GM18870 (cell line): Measurements from ENCODE around the gene LCN6.
"Not testable (repeated sequence)": the region's sequence is repeated elsewhere in the genome, so short reads cannot be mapped to it uniquely, and the experiment has no call there.

ENCODE experiments used
- ATAC-seq: cut with Tn5 transposase; IDR thresholded peaks from one replicate; pipeline ENCODE4 v1.9.1; 2021; ENCODE audit warnings: moderate library complexity; ENCODE audit not compliant: unreplicated experiment

Gene LCN6

GRCh38 chr9:136760424-136760823, 12.1 kb upstream of the LCN6 start:
- no peak for ATAC-seq

- ATAC-seq = no peak
Observed at GRCh38 chr9:136759436-136760325, 11.4 kb upstream of the LCN6 start.

- ATAC-seq = no peak
Observed at GRCh38 chr9:136759001-136759400, 10.7 kb upstream of the LCN6 start.

- ATAC-seq = no peak
Observed at GRCh38 chr9:136757751-136758140, 9.4 kb upstream of the LCN6 start.

GRCh38 chr9:136757328-136757727, 9.0 kb upstream of the LCN6 start:
- ATAC-seq = no peak

- ATAC-seq = no peak
Observed at GRCh38 chr9:136756836-136757235, 8.5 kb upstream of the LCN6 start.

- no peak for ATAC-seq
Observed at GRCh38 chr9:136756134-136756438, 7.8 kb upstream of the LCN6 start.

- ATAC-seq = not testable (repeated sequence)
Observed at GRCh38 chr9:136755302-136756133, 7.2 kb upstream of the LCN6 start.

- no peak for ATAC-seq
Observed at GRCh38 chr9:136754626-136755301, 6.4 kb upstream of the LCN6 start.

GRCh38 chr9:136754059-136754572, 5.8 kb upstream of the LCN6 start:
- no peak for ATAC-seq

GRCh38 chr9:136753371-136754058, 5.2 kb upstream of the LCN6 start:
- ATAC-seq = no peak

- no peak for ATAC-seq
Observed at GRCh38 chr9:136751814-136752213, 3.5 kb upstream of the LCN6 start.

GRCh38 chr9:136751244-136751643, 2.9 kb upstream of the LCN6 start:
- ATAC-seq = no peak

GRCh38 chr9:136750526-136750925, 2.2 kb upstream of the LCN6 start:
- ATAC-seq = no peak

- no peak for ATAC-seq
Observed at GRCh38 chr9:136748666-136749611, 614 bp upstream of the LCN6 start.

GRCh38 chr9:136747161-136748060, 914 bp downstream of the LCN6 start:
- ATAC-seq = no peak

- ATAC-seq = no peak
Observed at GRCh38 chr9:136746621-136747020, 1.7 kb downstream of the LCN6 start.

- ATAC-seq = no peak
Observed at GRCh38 chr9:136746155-136746490, 2.2 kb downstream of the LCN6 start.
